SU-DHL-6 (cell line): ENCODE data around the gene CD274.
"Not testable (repeated sequence)": the region's sequence is repeated elsewhere in the genome, so short reads cannot be mapped to it uniquely, and the experiment has no call there.

ENCODE experiments used
- H2AFZ ChIP-seq: fragments of 200-600 bp; sonication (generic); 2 replicates; pipeline ENCODE4 v1.6.1; 2014; ENCODE audit warnings: low read depth, mild to moderate bottlenecking, moderate library complexity, mixed read lengths, antibody characterized with exemption, low read length; ENCODE audit not compliant: severe bottlenecking
- H3F3A ChIP-seq: fragments of 200-600 bp; shearing (Covaris generic); 2 replicates; pipeline ENCODE4 v1.6.0; 2016; ENCODE audit warnings: antibody characterized with exemption, mild to moderate bottlenecking; ENCODE audit not compliant: insufficient read depth
- H3K27ac ChIP-seq: fragments of 200-600 bp; sonication (generic); 2 replicates; pipeline ENCODE4 v1.5.1; 2016; ENCODE audit warnings: low read depth, mild to moderate bottlenecking, low read length, moderate library complexity, mixed read lengths
- H3K27me3 ChIP-seq: fragments of 200-600 bp; sonication (generic), shearing (Covaris generic); 2 replicates; pipeline ENCODE4 v1.6.0; 2014; ENCODE audit warnings: mild to moderate bottlenecking, low read length
- H3K36me3 ChIP-seq: fragments of 200-600 bp; sonication (generic); 2 replicates; pipeline ENCODE4 v1.6.1; 2014; ENCODE audit warnings: mild to moderate bottlenecking, low read length, mixed read lengths
- H3K4me2 ChIP-seq: fragments of 300-600, 200-600 bp; shearing (Covaris generic), sonication (generic); 2 replicates; pipeline ENCODE4 v1.6.0; 2014; ENCODE audit warnings: low read length, low read depth, mild to moderate bottlenecking; ENCODE audit not compliant: poor library complexity, severe bottlenecking
- H3K4me3 ChIP-seq: fragments of 200-600 bp; sonication (generic); 2 replicates; pipeline ENCODE4 v1.5.1; 2014; ENCODE audit warnings: antibody characterized with exemption, low read length, mild to moderate bottlenecking, mixed read lengths; ENCODE audit not compliant: insufficient read depth, poor library complexity, severe bottlenecking
- H3K79me2 ChIP-seq: fragments of 200-600 bp; sonication (generic); 2 replicates; pipeline ENCODE4 v1.6.1; 2014; ENCODE audit warnings: mild to moderate bottlenecking, low read length, moderate library complexity; ENCODE audit not compliant: insufficient read depth
- H3K9ac ChIP-seq: fragments of 200-600 bp; sonication (generic); 2 replicates; pipeline ENCODE4 v1.7.0; 2014; ENCODE audit warnings: mild to moderate bottlenecking, low read length
- H3K9me2 ChIP-seq: fragments of 200-600 bp; sonication (generic); replicated peaks from 2 replicates; pipeline ENCODE4 v1.6.1; 2014; ENCODE audit warnings: low read length; ENCODE audit not compliant: insufficient read depth
- H3K9me3 ChIP-seq: fragments of 200-600 bp; sonication (generic); 2 replicates; pipeline ENCODE4 v1.6.1; 2014; ENCODE audit warnings: low read length, mixed read lengths; ENCODE audit not compliant: insufficient read depth
- H4K20me1 ChIP-seq: fragments of 200-600 bp; sonication (generic); 2 replicates; pipeline ENCODE4 v1.6.1; 2014; ENCODE audit warnings: low read depth, mild to moderate bottlenecking, antibody characterized with exemption, low read length, moderate library complexity, mixed read lengths
- CTCF ChIP-seq: fragments of 200-600 bp; sonication (generic); IDR thresholded peaks from one replicate; pipeline ENCODE4 v1.5.1; 2017; ENCODE audit warnings: antibody characterized with exemption, mild to moderate bottlenecking, low read length, moderate library complexity; ENCODE audit not compliant: insufficient read depth, poor library complexity, severe bottlenecking
- EZH2phosphoT487 ChIP-seq: fragments of 200-600 bp; sonication (generic), shearing (Covaris generic); conservative IDR thresholded peaks from 2 replicates; pipeline ENCODE4 v1.6.1; 2018; ENCODE audit warnings: mild to moderate bottlenecking, antibody characterized with exemption, low read length, moderate library complexity, mixed read lengths

CD274 gene

DNA sequence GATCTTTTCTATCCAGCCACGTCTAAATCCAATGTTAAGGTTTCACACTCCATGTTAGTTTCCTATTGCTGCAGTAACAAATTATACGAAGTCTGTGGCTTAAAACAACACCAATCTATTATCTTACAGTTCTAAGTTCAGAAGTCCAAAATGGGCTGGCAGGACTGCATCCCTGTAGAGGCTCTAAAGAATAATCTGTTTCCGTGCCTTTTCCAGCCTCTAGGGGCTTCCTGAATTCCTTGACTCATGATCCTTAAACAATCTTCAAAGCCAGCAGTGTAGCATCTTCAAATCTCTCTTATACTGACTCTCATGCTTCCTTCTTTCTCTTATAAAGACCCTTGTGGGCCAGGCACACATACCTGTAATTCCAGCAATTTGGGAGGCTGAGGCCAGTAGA is 19.4 kb upstream of the CD274 start:
- Histone ChIP-seq H3K4me2 (no peak overlapping the region), H3K36me3 (peaks cover 6% of the 10 kb centered on the region), H3K9me3 (no peaks in the 10 kb centered on the region), H3K9ac (no peak overlapping the region), H2AFZ (no peak overlapping the region), H3K9me2 (no peaks in the 10 kb centered on the region), H3K4me3 (no peak overlapping the region), H3K79me2 (no peaks in the 10 kb centered on the region), H4K20me1 (no peaks in the 10 kb centered on the region), H3K27ac (no peak overlapping the region), H3F3A (no peaks in the 10 kb centered on the region), H3K27me3 (no peaks in the 10 kb centered on the region)
- TF ChIP-seq EZH2phosphoT487: no peak
- TF ChIP-seq CTCF: no peak

GRCh38 chr9:5432890-5433289 is 17.5 kb upstream of the CD274 start:
- not testable (repeated sequence) for H3K9me3 ChIP-seq, H3K36me3 ChIP-seq, H2AFZ ChIP-seq, H3K9me2 ChIP-seq, H3K4me3 ChIP-seq, H3K9ac ChIP-seq, H4K20me1 ChIP-seq, H3K27ac ChIP-seq, H3K4me2 ChIP-seq, H3K79me2 ChIP-seq, H3F3A ChIP-seq, H3K27me3 ChIP-seq

GRCh38 chr9:5433328-5433727 is 17.0 kb upstream of the CD274 start:
- H2AFZ ChIP-seq, H3K27ac ChIP-seq, H3K9me2 ChIP-seq, H3K79me2 ChIP-seq, H3K9ac ChIP-seq, H4K20me1 ChIP-seq, H3F3A ChIP-seq, H3K4me2 ChIP-seq, H3K36me3 ChIP-seq, H3K27me3 ChIP-seq, H3K4me3 ChIP-seq, H3K9me3 ChIP-seq: not testable (repeated sequence)

GRCh38 chr9:5433841-5434810 is 16.2 kb upstream of the CD274 start:
- H3K27ac ChIP-seq, H3K27me3 ChIP-seq, H3K36me3 ChIP-seq, H3K9me3 ChIP-seq, H3K4me3 ChIP-seq, H2AFZ ChIP-seq, H3K4me2 ChIP-seq, H3K9ac ChIP-seq, H3K79me2 ChIP-seq, H4K20me1 ChIP-seq, H3K9me2 ChIP-seq: not testable (repeated sequence)
- peaks cover 10% of the 10 kb centered on the region for H3F3A ChIP-seq

DNA sequence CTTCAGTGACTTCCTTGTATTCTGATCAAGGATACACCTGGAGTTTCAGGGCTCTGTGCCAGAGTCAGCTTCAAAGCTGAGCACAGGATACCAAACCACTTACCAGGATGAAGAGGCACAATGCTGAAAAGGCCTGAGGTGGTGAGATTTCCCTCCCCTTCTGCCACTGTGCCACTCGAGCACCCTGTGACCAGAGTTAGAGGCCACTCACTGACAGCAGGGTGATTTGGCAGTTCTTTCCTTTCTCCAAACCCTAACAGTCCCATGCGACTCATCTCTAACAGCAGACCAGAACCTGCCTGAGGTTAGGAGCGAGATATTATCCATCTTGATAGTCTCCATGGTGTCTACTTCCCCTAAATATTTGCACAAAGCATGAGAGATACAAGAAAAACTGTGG is 14.4 kb upstream of the CD274 start:
- H4K20me1 ChIP-seq: no peaks in the 10 kb centered on the region
- H3K27me3 ChIP-seq: no peaks in the 10 kb centered on the region
- H3K36me3 ChIP-seq: peaks cover 6% of the 10 kb centered on the region
- no peak overlapping the region for H3K4me3 ChIP-seq
- peak overlapping the region; percentile 1; the same call in 1 of the 2 replicates for H3K27ac ChIP-seq
- no peak overlapping the region for H3K9ac ChIP-seq
- no peak overlapping the region for H2AFZ ChIP-seq
- H3K9me3 ChIP-seq: no peaks in the 10 kb centered on the region
- peaks cover 11% of the 10 kb centered on the region for H3F3A ChIP-seq
- TF ChIP-seq EZH2phosphoT487 (no peak), CTCF (no peak)
- H3K9me2 ChIP-seq: no peaks in the 10 kb centered on the region
- H3K79me2 ChIP-seq: no peaks in the 10 kb centered on the region
- H3K4me2 ChIP-seq: no peak overlapping the region
